GM12892 (cell line): ENCODE results near the gene TMTC2.

Experiments
- DNase-seq: peaks from one replicate; pipeline ENCODE4 v3.0.0; 2011; ENCODE audit not compliant: insufficient read length
- FAIRE-seq: peaks from 2 replicates; lab custom pipeline; 2011; peaks lifted over from hg19 to GRCh38; lab: Jason Lieb, UNC
- POLR2A ChIP-seq: IDR thresholded peaks from 2 replicates; pipeline ENCODE4 v1.6.1; 2011; ENCODE audit warnings: low read depth, low read length, control low read depth
- POLR2AphosphoS5 ChIP-seq: IDR thresholded peaks from 2 replicates; pipeline ENCODE4 v1.6.1; 2011; ENCODE audit warnings: low read depth, low read length, control low read depth
- TAF1 ChIP-seq: IDR thresholded peaks from 2 replicates; pipeline ENCODE4 v1.6.1; 2011; ENCODE audit warnings: low read depth, mild to moderate bottlenecking, control low read depth, low read length, borderline replicate concordance

Gene TMTC2

DNA sequence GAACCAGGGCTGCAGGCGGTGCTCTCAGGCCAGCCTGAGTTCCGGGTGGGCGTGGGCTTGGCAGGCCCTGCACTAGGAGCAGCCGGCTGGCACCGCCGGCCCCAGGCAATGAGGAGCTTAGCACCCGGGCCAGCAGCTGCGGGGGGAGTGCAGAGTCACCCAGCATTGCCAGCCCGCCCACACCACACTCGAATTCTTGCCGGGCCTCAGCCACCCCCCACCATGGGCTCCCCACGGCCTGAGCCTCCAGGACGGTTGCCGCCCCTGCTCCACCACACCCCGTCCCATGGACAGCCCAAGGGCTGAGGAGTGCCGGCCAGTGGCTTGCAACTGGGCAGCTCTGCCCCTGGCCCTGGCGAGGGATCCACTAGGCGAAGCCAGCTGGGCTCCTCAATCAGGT, 453.4 kb downstream of the TMTC2 start:
- DNase-seq = no peak
- TF ChIP-seq TAF1 (no peak), POLR2A (no peak), POLR2AphosphoS5 (no peak)
- no peak for FAIRE-seq

DNA sequence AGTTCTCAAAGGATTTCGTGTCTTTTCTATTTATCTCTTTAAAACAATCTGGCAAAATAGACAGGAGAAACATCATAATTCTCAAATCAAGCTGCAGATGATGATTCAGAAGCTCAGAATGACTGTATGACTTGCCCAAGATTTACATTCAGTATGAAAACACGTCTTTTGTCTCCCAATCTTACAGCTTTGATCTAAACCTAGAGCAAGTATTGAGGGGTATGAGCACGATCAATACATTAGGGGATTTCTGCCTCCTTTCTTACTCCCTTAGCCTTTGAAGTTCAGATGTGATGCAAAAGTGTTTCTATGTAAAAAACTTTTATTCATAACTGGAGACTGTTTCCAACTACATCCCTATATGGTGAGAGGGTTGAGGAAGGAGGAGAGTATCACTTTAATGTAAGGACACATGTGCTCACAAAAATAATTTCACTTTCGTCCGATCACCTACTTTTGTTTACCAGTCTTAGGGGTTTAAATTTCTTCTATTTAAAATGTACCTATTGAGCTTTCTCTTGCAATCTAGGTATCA, 454.8 kb downstream of the TMTC2 start:
- TF ChIP-seq POLR2A = no peak
- no peak for TF ChIP-seq POLR2AphosphoS5
- no peak for TF ChIP-seq TAF1
- no peak for DNase-seq
- no peak for FAIRE-seq

DNA sequence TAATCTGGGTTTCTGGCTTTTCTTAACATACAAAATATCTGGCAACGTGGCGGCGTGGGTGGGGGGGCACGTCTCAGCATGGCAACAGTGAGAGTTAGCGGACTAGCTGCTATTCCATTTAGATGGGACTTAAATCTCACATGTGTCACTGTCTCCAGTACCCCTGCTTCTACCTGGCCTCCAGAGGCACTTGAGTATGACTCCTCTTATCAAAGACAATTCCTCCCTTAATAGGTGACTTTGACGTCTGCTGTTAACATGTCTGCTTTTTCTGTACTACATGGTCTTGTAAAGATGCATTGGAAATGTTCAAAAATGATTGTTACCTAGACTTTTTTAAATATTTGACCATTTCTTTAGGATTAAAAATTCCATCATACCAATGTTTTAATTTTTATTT, 456.2 kb downstream of the TMTC2 start:
- FAIRE-seq = no peak
- no peak for DNase-seq
- TF ChIP-seq TAF1 = no peak
- no peak for TF ChIP-seq POLR2A
- no peak for TF ChIP-seq POLR2AphosphoS5

DNA sequence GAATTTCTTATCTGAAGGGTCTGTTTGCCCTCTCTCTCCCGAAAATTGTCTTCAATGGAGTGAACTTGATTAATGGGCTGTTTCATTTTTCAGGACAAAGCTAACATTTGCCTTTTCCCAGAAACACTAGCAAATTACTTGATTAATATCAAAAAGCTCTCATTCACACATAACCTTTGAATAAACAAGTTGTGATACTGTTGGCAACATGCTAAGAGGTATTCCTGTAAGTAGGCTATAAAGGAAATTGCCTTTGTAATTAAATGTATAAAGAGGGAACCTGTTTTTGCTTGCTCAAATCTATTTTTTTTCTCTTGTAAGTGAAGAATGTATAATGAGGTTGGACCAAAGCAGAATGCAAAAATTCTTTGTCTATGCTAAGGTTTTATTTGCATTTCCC, 457.2 kb downstream of the TMTC2 start:
- FAIRE-seq (no peak), DNase-seq (no peak)
- TF ChIP-seq TAF1 (no peak), POLR2AphosphoS5 (no peak), POLR2A (no peak)

DNA sequence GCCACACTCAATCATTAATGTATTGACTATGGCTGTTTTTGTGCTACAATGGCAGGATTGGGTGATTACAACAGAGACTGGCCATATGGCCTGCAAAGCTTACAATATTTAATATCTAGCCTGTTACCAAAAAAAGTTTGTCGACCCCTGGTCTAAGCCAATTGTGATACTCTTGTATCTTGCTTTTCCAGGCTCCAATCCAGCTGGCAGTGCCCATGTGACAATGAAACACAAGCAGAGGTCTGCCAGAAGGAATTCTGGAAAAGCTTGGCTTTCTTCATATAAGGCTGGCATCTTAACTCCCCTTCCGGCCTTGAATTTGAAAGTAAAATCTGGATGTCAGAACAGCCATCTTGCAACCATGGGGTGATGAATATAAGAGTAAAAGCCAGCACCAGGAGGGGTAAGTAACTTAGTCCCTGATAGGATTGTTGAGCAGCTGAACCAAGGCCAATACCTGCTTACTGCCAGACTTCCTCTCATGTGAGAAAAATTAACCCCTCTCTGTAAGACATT, 458.7 kb downstream of the TMTC2 start:
- no peak for FAIRE-seq
- TF ChIP-seq TAF1 (no peak), POLR2AphosphoS5 (no peak), POLR2A (no peak)
- no peak for DNase-seq

DNA sequence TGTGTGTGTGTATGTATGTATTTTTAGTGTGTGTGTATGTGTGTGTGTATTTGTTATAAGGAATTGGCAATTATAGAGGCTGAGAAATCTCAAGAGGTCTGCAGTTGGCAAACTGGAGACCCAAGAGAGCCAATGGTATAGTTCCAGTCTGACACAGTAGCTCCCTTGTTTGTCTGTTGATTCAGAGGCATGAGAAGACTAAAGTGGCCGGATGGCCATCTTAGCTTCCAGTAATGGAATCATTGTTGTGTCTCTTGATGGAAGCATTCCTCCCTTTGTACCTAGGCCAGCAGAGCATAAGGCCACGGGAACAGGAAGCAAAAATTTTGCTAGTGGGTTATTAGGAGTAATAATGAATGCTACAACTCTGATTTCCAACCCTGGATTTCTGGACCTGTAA, 460.6 kb downstream of the TMTC2 start:
- TF ChIP-seq POLR2A (no peak), TAF1 (no peak), POLR2AphosphoS5 (no peak)
- no peak for FAIRE-seq
- no peak for DNase-seq

DNA sequence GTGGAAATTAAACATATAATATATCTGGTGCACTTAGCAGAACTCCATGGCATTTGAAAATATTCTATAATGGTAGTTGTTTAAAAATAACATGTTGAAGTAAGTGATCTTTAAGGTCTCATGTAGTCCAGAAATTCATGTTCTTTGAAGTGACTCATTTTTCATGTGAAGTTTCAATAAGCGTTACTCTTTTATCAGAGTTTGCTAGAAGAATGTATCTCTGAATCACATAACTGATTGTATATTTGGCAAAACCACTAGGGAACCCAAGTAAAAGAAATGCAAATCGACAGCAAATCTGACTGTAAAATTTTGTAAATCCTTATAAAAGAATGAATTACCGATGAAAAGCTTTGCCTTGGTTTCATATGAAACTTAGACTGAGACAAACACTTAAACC, 463.3 kb downstream of the TMTC2 start:
- FAIRE-seq (no peak), DNase-seq (no peak)
- TF ChIP-seq POLR2AphosphoS5 = no peak
- no peak for TF ChIP-seq TAF1
- no peak for TF ChIP-seq POLR2A

DNA sequence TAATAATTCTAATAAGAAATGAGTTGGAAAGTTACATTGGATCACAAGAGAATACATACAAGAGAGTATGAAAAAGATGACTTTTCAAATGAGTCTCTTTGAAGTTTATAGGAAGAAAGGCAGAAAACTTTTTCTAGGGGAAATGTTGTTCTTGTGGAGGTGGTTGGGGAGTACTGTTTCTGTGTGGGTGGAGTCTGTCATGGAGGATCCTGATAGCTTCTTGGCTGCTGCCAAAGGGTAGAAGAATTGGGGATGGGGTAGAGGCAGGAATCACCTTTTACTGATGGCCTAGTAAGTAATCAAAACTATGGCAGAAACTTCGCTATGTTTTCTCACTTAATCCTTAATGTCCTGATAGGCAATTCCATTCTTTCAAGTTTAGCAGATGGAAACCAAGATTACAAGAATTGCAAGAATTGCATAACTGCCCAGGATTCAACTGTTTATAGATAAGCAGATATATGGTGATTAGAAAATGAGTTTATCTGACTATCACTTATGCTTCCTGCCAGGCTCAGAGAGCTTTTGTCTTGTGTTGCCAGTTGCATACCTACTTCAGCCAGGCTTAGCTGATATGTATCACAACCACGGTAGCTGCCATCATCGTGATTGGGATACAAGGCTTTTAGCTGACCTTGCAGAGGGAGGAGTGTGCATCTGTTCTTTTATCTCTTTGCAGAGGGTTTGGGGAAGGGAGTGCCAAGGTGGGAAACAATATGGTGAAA, 463.9 kb downstream of the TMTC2 start:
- FAIRE-seq (no peak), DNase-seq (no peak)
- TF ChIP-seq POLR2A (no peak), TAF1 (no peak), POLR2AphosphoS5 (no peak)

DNA sequence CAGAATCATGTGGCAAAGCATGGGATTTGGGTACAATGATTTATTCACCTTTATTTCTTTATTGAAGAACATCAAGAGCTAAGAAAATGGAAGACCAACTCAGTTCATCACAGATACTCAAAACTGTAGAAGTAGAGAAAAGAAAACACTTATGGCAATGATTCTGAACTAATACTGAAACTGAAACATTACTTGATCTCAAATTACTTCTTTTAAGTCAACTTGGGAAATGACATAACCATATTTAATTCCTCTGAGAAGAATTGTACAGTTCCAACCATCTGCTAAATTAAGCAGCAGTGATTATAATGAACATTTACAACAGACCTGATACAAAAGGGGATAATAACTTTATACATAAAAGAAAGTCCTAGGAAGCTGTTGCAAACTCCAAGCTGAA, 466.5 kb downstream of the TMTC2 start:
- FAIRE-seq (no peak), DNase-seq (no peak)
- TF ChIP-seq POLR2A = no peak

DNA sequence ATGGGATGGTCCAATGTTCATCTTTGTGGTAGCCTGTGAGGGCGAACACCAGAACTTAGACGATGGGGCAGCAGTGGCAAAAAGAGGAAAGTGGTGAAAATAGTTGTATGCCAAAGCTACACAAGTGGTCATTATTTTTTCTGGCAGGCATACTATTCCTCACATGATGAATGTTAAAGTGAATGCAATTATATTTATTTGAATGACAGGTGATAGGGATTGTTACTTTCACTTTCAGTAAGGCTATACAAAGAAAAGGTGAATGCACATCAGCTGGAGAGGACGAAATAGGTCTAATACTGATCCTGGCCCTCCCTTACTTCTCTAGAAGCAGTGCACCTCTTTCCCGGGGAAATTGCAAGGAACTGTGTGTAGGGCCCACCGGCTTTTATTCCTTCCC, 470.1 kb downstream of the TMTC2 start:
- FAIRE-seq (no peak), DNase-seq (no peak)
- TF ChIP-seq TAF1 (no peak), POLR2A (no peak), POLR2AphosphoS5 (no peak)

DNA sequence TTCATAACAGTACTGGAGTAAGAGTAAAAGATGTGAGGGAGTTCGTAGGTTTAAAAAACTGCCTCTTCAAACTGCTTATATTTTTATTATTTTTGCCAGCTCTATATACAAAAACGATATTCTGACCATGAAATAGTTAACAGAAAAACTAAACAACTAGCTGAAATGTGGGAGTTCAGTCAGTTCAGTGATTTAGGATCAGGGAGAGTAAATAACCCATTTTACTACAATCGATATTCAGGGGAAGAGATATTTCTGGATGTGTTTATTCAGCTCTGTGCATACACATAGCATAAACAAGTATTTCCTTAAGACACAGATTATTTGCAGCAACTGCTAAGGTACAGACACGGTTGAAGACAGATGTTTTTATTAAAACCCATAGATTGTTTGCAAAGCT, 470.9 kb downstream of the TMTC2 start:
- TF ChIP-seq POLR2AphosphoS5 = no peak
- no peak for FAIRE-seq
- DNase-seq = no peak

DNA sequence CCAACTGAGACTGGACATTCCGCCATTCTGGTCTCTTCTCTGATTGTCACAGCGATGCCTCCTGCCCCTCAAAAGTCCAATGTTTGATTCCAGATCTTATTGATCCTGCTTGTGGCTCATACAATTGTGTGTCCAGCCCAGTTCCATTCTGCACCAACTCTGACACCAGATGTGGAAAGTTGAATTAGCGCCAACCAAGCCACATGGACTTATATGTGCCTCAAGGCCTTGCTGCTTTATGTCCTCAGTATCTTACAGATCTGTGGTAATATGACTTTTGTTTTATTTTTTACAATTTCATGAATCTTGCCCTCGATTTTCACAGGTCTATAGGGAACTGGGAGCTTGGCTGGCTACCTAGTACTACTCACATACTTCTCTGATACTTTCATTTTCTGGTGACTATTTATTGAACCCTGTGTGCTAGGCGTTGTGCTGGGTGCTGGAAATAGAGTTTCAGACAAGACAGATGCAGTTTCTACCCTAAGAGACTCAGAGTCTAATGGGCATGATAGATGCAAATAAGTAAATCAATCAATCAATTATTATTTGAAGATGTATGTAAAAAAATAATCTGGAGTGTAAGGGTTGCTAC, 472.0 kb downstream of the TMTC2 start:
- FAIRE-seq = no peak
- DNase-seq = no peak
- TF ChIP-seq POLR2A = no peak
- TF ChIP-seq TAF1 = no peak
- no peak for TF ChIP-seq POLR2AphosphoS5
